H9 (cell line): ENCODE data around the gene ACKR1. TPM values are rescaled to one million over a fixed set of nuclear protein-coding genes. Genes with fewer than 3 reads are reported as not detected.

ENCODE experiments used
- DNase-seq: peaks from one replicate; pipeline ENCODE4 v3.0.0-alpha.2; 2017
- H2AFZ ChIP-seq: one replicate; pipeline ENCODE4 v1.6.1; 2013; ENCODE audit warnings: mild to moderate bottlenecking, low read length, control low read depth, moderate library complexity
- H2AK5ac ChIP-seq: 2 replicates; pipeline ENCODE4 v1.6.1; 2013; ENCODE audit warnings: low read length, control low read depth, mixed read lengths; ENCODE audit not compliant: insufficient read length
- H2BK120ac ChIP-seq: one replicate; pipeline ENCODE4 v1.6.1; 2013; ENCODE audit warnings: low read depth, mild to moderate bottlenecking, low read length, control low read depth, inconsistent platforms; ENCODE audit not compliant: poor library complexity, severe bottlenecking
- H2BK12ac ChIP-seq: 2 replicates; pipeline ENCODE4 v1.6.1; 2013; ENCODE audit warnings: low read length, control low read depth, mixed read lengths, low read depth; ENCODE audit not compliant: insufficient read length
- H2BK15ac ChIP-seq: 2 replicates; pipeline ENCODE4 v1.6.1; 2013; ENCODE audit warnings: low read depth, low read length, control low read depth
- H2BK20ac ChIP-seq: one replicate; pipeline ENCODE4 v1.6.1; 2013; ENCODE audit warnings: low read depth, mild to moderate bottlenecking, low read length, control low read depth, inconsistent platforms; ENCODE audit not compliant: poor library complexity, severe bottlenecking
- H2BK5ac ChIP-seq: 2 replicates; pipeline ENCODE4 v1.6.1; 2013; ENCODE audit warnings: low read length, control low read depth, mixed read lengths; ENCODE audit not compliant: insufficient read length
- H3K14ac ChIP-seq: 2 replicates; pipeline ENCODE4 v1.6.1; 2013; ENCODE audit warnings: low read length, control low read depth; ENCODE audit not compliant: insufficient read depth
- H3K18ac ChIP-seq: 2 replicates; pipeline ENCODE4 v1.6.1; 2013; ENCODE audit warnings: low read depth, mild to moderate bottlenecking, mixed read lengths, low read length, control low read depth; ENCODE audit not compliant: insufficient read length
- H3K23ac ChIP-seq: 2 replicates; pipeline ENCODE4 v1.6.1; 2013; ENCODE audit warnings: low read length, control low read depth, mixed read lengths, low read depth; ENCODE audit not compliant: insufficient read length
- H3K23me2 ChIP-seq: 2 replicates; pipeline ENCODE4 v1.6.1; 2013; ENCODE audit warnings: low read depth, mild to moderate bottlenecking, mixed read lengths, low read length, control low read depth; ENCODE audit not compliant: insufficient read length, poor library complexity, severe bottlenecking
- H3K27ac ChIP-seq: 2 replicates; pipeline ENCODE4 v1.5.1; 2013; ENCODE audit warnings: low read length, control low read depth, mixed read lengths, low read depth; ENCODE audit not compliant: insufficient read length
- H3K27me3 ChIP-seq: 2 replicates; pipeline ENCODE4 v1.6.1; 2013; ENCODE audit warnings: low read length, control low read depth, inconsistent platforms; ENCODE audit not compliant: insufficient read depth
- H3K4ac ChIP-seq: 2 replicates; pipeline ENCODE4 v1.6.1; 2013; ENCODE audit warnings: low read depth, mild to moderate bottlenecking, control low read depth, inconsistent platforms, low read length, moderate library complexity
- H3K4me1 ChIP-seq: 2 replicates; pipeline ENCODE4 v1.6.1; 2013; ENCODE audit warnings: low read length, control low read depth, inconsistent platforms; ENCODE audit not compliant: insufficient read depth
- H3K4me2 ChIP-seq: 2 replicates; pipeline ENCODE4 v1.6.1; 2013; ENCODE audit warnings: low read length, control low read depth, mixed read lengths; ENCODE audit not compliant: insufficient read length, insufficient read depth
- H3K56ac ChIP-seq: 2 replicates; pipeline ENCODE4 v1.6.1; 2013; ENCODE audit warnings: low read depth, mild to moderate bottlenecking, mixed read lengths, low read length, control low read depth; ENCODE audit not compliant: insufficient read length
- H3K79me1 ChIP-seq: 2 replicates; pipeline ENCODE4 v1.6.1; 2013; ENCODE audit warnings: low read depth, mild to moderate bottlenecking, moderate library complexity, low read length, control low read depth, inconsistent platforms; ENCODE audit not compliant: insufficient read depth, poor library complexity, severe bottlenecking
- H3K79me2 ChIP-seq: 2 replicates; pipeline ENCODE4 v1.6.1; 2013; ENCODE audit warnings: low read length, control low read depth, inconsistent platforms; ENCODE audit not compliant: insufficient read depth
- H3K9ac ChIP-seq: 2 replicates; pipeline ENCODE4 v1.6.1; 2013; ENCODE audit warnings: low read length, control low read depth, mixed read lengths; ENCODE audit not compliant: insufficient read length; ENCODE audit errors: extremely low read depth
- H3K9me3 ChIP-seq: one replicate; pipeline ENCODE4 v1.6.1; 2013; ENCODE audit warnings: low read depth, low read length, inconsistent platforms; ENCODE audit not compliant: control insufficient read depth
- H3T11ph ChIP-seq: one replicate; pipeline ENCODE4 v1.6.1; 2013; ENCODE audit warnings: mild to moderate bottlenecking, low read length, control low read depth, inconsistent platforms
- H4K20me1 ChIP-seq: one replicate; pipeline ENCODE4 v1.6.1; 2013; ENCODE audit not compliant: control insufficient read depth, insufficient read length, insufficient read depth
- H4K5ac ChIP-seq: 2 replicates; pipeline ENCODE4 v1.6.1; 2013; ENCODE audit warnings: low read depth, mild to moderate bottlenecking, mixed read lengths, low read length, control low read depth; ENCODE audit not compliant: insufficient read length
- H4K8ac ChIP-seq: replicated peaks from 2 replicates; pipeline ENCODE4 v1.6.1; 2013; ENCODE audit warnings: low read length, control low read depth, mixed read lengths, low read depth; ENCODE audit not compliant: insufficient read length
- H4K91ac ChIP-seq: 2 replicates; pipeline ENCODE4 v1.6.1; 2013; ENCODE audit warnings: low read depth, mild to moderate bottlenecking, moderate library complexity, mixed read lengths, low read length, control low read depth; ENCODE audit not compliant: insufficient read length
- H3K27ac Mint-ChIP-seq, 3 experiments: 2 replicates in 2 of 3; 3 replicates in 1 of 3; pipeline ENCODE4 v1.8.0; 2020 to 2021; ENCODE audit warnings: mixed read lengths in 3 of 3, mild to moderate bottlenecking in 1 of 3, moderate library complexity in 1 of 3
- H3K27me3 Mint-ChIP-seq: 2 replicates; pipeline ENCODE4 v1.8.0; 2021; ENCODE audit warnings: low read depth, mild to moderate bottlenecking, moderate library complexity, mixed read lengths
- H3K36me3 Mint-ChIP-seq, 3 experiments: 2 replicates in 2 of 3; 3 replicates in 1 of 3; pipeline ENCODE4 v1.8.0; 2020 to 2021; ENCODE audit warnings: low read depth in 3 of 3, mixed read lengths in 3 of 3; ENCODE audit not compliant: insufficient read depth in 1 of 3
- H3K4me1 Mint-ChIP-seq, 2 experiments: 2 replicates each; pipeline ENCODE4 v1.8.0; 2020; ENCODE audit warnings: mixed read lengths in 2 of 2
- H3K4me3 Mint-ChIP-seq, 2 experiments: 2 replicates in 1 of 2; 3 replicates in 1 of 2; pipeline ENCODE4 v1.8.0; 2020 to 2021; ENCODE audit warnings: mild to moderate bottlenecking in 2 of 2, mixed read lengths in 2 of 2, moderate library complexity in 1 of 2
- H3K9me3 Mint-ChIP-seq, 2 experiments: 2 replicates in 1 of 2; 3 replicates in 1 of 2; pipeline ENCODE4 v1.8.0; 2020; ENCODE audit warnings: mild to moderate bottlenecking in 2 of 2, mixed read lengths in 2 of 2, moderate library complexity in 1 of 2
- WGBS: extraction: QIAGEN DNeasy Blood & Tissue Kit; methylation state at CpG from one replicate; pipeline ENCODE4 v1.1.7; 2013; ENCODE audit warnings: missing lambda C conversion rate, low lambda C conversion rate, mixed read lengths; ENCODE audit not compliant: insufficient read length; ENCODE audit errors: extremely low coverage; 5-methylcytosine and 5-hydroxymethylcytosine counted together
- total RNA-seq: library from RNA; stranded (reverse); gene quantifications from 2 replicates; pipeline ENCODE4 v1.2.1, GENCODE V29; 2021
- TF ChIP-seq, protein P1 (sequence below): fragments of 200-600 bp; sonication (generic); conservative IDR thresholded peaks from 3 replicates; pipeline ENCODE4 v1.8.0; 2021; ENCODE audit warnings: antibody characterized with exemption, mild to moderate bottlenecking

ACKR1 gene
- total RNA-seq, 1 experiment from 2014 or later: 0.26 TPM

GRCh38 chr1:159214149-159214760, 9.6 kb downstream of the ACKR1 start:
- Histone ChIP-seq H2AK5ac (no peak overlapping the region), H3K4me1 (peaks cover 4% of the 10 kb centered on the region; the same call in 1 of the 2 replicates), H3K79me2 (no peaks in the 10 kb centered on the region), H3K23ac (no peak overlapping the region), H3K18ac (no peak overlapping the region), H3T11ph (no peak overlapping the region), H3K56ac (no peak overlapping the region), H2BK5ac (no peak overlapping the region), H3K14ac (no peak overlapping the region), H4K5ac (no peak overlapping the region), H3K9ac (no peak overlapping the region), H4K91ac (no peak overlapping the region), H3K27ac (no peak overlapping the region), H2BK120ac (no peak overlapping the region), H4K8ac (no peak overlapping the region), H3K23me2 (no peaks in the 10 kb centered on the region), H4K20me1 (no peaks in the 10 kb centered on the region), H2BK15ac (no peak overlapping the region), H3K4me2 (no peak overlapping the region), H3K27me3 (no peaks in the 10 kb centered on the region), H2AFZ (no peak overlapping the region), H3K79me1 (no peaks in the 10 kb centered on the region), H2BK20ac (no peak overlapping the region), H2BK12ac (no peak overlapping the region), H3K4ac (no peak overlapping the region), H3K9me3 (no peaks in the 10 kb centered on the region)
- peaks cover 8% of the 10 kb centered on the region for H3K27me3 Mint-ChIP-seq
- WGBS: no CpG with 5 or more reads among the region's 5 CpGs
- H3K9me3 Mint-ChIP-seq: no peaks in the 10 kb centered on the region; a peak in 1 of 5 replicates
- H3K27ac Mint-ChIP-seq: no peak overlapping the region
- peak; percentile 55 for DNase-seq
- H3K4me1 Mint-ChIP-seq: peaks cover 13 to 44% of the 10 kb centered on the region in 2 experiments
- no peaks in the 10 kb centered on the region for H3K36me3 Mint-ChIP-seq
- TF ChIP-seq, protein P1, sequence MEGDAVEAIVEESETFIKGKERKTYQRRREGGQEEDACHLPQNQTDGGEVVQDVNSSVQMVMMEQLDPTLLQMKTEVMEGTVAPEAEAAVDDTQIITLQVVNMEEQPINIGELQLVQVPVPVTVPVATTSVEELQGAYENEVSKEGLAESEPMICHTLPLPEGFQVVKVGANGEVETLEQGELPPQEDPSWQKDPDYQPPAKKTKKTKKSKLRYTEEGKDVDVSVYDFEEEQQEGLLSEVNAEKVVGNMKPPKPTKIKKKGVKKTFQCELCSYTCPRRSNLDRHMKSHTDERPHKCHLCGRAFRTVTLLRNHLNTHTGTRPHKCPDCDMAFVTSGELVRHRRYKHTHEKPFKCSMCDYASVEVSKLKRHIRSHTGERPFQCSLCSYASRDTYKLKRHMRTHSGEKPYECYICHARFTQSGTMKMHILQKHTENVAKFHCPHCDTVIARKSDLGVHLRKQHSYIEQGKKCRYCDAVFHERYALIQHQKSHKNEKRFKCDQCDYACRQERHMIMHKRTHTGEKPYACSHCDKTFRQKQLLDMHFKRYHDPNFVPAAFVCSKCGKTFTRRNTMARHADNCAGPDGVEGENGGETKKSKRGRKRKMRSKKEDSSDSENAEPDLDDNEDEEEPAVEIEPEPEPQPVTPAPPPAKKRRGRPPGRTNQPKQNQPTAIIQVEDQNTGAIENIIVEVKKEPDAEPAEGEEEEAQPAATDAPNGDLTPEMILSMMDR: peak; percentile 89
- H3K4me3 Mint-ChIP-seq: no peak overlapping the region
